Fibroblast of lung (primary cell): ENCODE data around the gene ACP1. TPM values are rescaled to one million over a fixed set of nuclear protein-coding genes. Genes with fewer than 3 reads are reported as not detected.

Experiments used
- DNase-seq, 2 donors: peaks; one replicate each; pipeline versions ENCODE4 v3.0.0 to v3.0.0-alpha.2; 2010; ENCODE audit warnings: low read depth in 2 of 2
- H2AFZ ChIP-seq: 2 replicates; pipeline ENCODE4 v1.5.1; 2012; ENCODE audit warnings: low read length, control low read depth, inconsistent platforms
- H3K27ac ChIP-seq: 2 replicates; pipeline ENCODE4 v1.5.1; 2011; ENCODE audit warnings: low read length, control low read depth; ENCODE audit not compliant: insufficient read depth
- H3K27me3 ChIP-seq: 2 replicates; pipeline ENCODE4 v1.5.1; 2011; ENCODE audit warnings: mild to moderate bottlenecking, low read length; ENCODE audit not compliant: control insufficient read depth, insufficient read depth
- H3K36me3 ChIP-seq: 2 replicates; pipeline ENCODE4 v1.5.1; 2011; ENCODE audit warnings: low read length; ENCODE audit not compliant: control insufficient read depth, insufficient read depth
- H3K4me1 ChIP-seq: 2 replicates; pipeline ENCODE4 v1.5.1; 2011; ENCODE audit warnings: low read length; ENCODE audit not compliant: control insufficient read depth, insufficient read depth; ENCODE audit errors: extremely low read depth
- H3K4me2 ChIP-seq: 2 replicates; pipeline ENCODE4 v1.5.1; 2011; ENCODE audit warnings: low read length, control low read depth; ENCODE audit not compliant: insufficient read depth; ENCODE audit errors: extremely low read depth
- H3K4me3 ChIP-seq, 4 experiments: fragments of 200-600 bp in 1 of 4; sonication (generic) in 1 of 4; replicated peaks in 1 of 4; 2 replicates each; pipeline ENCODE4 v1.5.1; 2011 to 2016; ENCODE audit warnings: low read length in 4 of 4, low read depth in 3 of 4, mild to moderate bottlenecking in 3 of 4, control low read depth in 2 of 4, inconsistent platforms in 1 of 4, mixed read lengths in 1 of 4; ENCODE audit not compliant: insufficient read depth in 1 of 4; ENCODE audit errors: control extremely low read depth in 1 of 4
- H3K79me2 ChIP-seq: 2 replicates; pipeline ENCODE4 v1.5.1; 2012; ENCODE audit warnings: mild to moderate bottlenecking, low read length, inconsistent platforms; ENCODE audit not compliant: control insufficient read depth, insufficient read depth
- H3K9ac ChIP-seq: 2 replicates; pipeline ENCODE4 v1.5.1; 2011; ENCODE audit warnings: mild to moderate bottlenecking, low read length, control low read depth; ENCODE audit not compliant: insufficient read depth
- H3K9me3 ChIP-seq: 2 replicates; pipeline ENCODE4 v1.5.1; 2012; ENCODE audit warnings: low read depth, low read length; ENCODE audit not compliant: control insufficient read depth, insufficient read depth
- H4K20me1 ChIP-seq: 2 replicates; pipeline ENCODE4 v1.5.1; 2011; ENCODE audit warnings: low read length; ENCODE audit not compliant: control insufficient read depth, insufficient read depth; ENCODE audit errors: extremely low read depth
- CTCF ChIP-seq, 2 donors: IDR thresholded peaks in 1 of 2; conservative IDR thresholded peaks in 1 of 2; 1 replicate in 1 of 2; 2 replicates in 1 of 2; pipeline ENCODE4 v1.5.1; 2011 to 2012; ENCODE audit warnings: low read length in 2 of 2, control low read depth in 1 of 2, inconsistent platforms in 1 of 2, low read depth in 1 of 2, mild to moderate bottlenecking in 1 of 2
- EZH2 ChIP-seq: IDR thresholded peaks from 2 replicates; pipeline ENCODE4 v1.5.1; 2012; ENCODE audit warnings: low read length, control low read depth, mild to moderate bottlenecking; ENCODE audit errors: missing control alignments
- polyA plus RNA-seq, 2 donors: library from polyadenylated mRNA; depleted of rRNA in 1 of 2; stranded (reverse) in 1 of 2; unstranded in 1 of 2; fragments of >200 nt; gene quantifications; 2 replicates each; pipeline ENCODE4 v1.2.1, GENCODE V29; 2011 to 2012; ENCODE audit warnings: missing spikeins in 1 of 2
- total RNA-seq: library from RNA; depleted of rRNA; stranded (reverse); fragments of >200 nt; gene quantifications from 2 replicates; pipeline ENCODE4 v1.2.1, GENCODE V29; 2014

Gene ACP1
- total and polyA plus RNA-seq, 2 donors (not counting 1 experiment from before 2014, with no cell fraction given) = 86.9 to 124 TPM

DNA sequence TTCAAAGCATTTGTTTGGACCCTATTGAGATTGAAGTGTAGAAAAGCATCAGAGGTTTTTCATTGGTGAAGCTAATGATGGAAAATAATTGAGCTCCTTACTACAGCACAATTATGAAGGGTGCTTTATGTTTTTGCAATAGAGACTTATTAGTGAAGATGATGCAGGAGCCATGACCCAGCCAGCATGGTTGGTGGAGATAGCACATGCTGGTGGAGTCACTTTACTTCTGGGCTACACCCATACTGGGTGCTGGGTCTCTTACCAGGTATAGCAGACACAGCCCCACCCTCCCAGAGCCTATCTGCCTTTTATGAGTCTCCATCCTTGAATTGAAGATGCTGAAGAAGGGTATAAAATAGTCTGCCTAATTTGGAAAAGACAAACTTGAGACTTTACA lies 3.6 kb downstream of the ACP1 start:
- Histone ChIP-seq H3K79me2 (peaks cover 81% of the 10 kb centered on the region), H3K27me3 (no peaks in the 10 kb centered on the region)

DNA sequence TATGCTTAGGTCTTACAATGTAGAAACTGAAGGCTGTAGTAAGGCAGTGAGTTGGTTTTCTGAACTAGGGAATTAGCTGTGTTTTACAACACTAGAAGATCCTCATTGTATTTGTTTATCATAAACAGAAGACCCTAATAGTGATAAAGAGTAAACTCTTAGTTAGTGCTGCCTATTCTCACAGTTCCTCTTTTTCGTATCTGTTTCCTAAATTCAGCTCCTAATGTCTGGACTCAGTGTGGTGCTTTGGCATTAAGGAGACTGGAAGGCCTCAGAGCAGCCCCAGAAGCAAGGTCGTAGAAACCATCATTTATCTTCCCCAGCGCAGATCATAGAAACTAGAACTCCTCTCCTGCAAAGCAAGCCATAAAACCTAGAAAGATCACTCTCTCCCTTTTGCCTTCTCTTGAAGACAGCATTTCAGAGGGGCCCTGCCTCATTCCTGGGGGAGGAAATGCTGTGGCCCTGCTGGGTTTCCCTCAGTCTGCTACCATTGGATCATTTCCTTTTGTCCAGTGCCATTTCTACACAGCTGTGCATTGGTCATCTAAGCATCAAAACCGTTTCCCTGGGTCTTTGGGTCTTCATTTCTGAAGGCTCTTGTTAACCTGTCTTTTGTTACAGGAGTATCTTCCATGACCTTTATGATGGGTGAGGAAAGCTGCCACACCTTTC lies 4.7 kb downstream of the ACP1 start:
- Histone ChIP-seq H3K9ac (no peak overlapping the region), H3K27ac (no peak overlapping the region), H4K20me1 (peaks cover 2% of the 10 kb centered on the region), H3K79me2 (peaks cover 85% of the 10 kb centered on the region), H3K9me3 (no peaks in the 10 kb centered on the region), H3K4me2 (no peak overlapping the region), H3K4me1 (no peaks in the 10 kb centered on the region), H3K4me3 (no peak overlapping the region), H3K36me3 (peaks cover 2% of the 10 kb centered on the region), H3K27me3 (no peaks in the 10 kb centered on the region), H2AFZ (no peak overlapping the region)
- DNase-seq = no peak
- no peak for TF ChIP-seq CTCF (conservative IDR thresholded peaks at IDR 0.05 in 1 of 2, IDR thresholded peaks at IDR 0.05 in 1 of 2; ENCODE audit: low read depth in 1 of 2, low read length in 2 of 2)
- TF ChIP-seq EZH2 = no peak

More for the DNA sequence above, 3.6 kb downstream of the ACP1 start:
- Histone ChIP-seq H3K4me3 (no peak overlapping the region), H3K27ac (no peak overlapping the region), H3K4me1 (peaks cover 2% of the 10 kb centered on the region), H4K20me1 (no peaks in the 10 kb centered on the region), H2AFZ (no peak overlapping the region), H3K9me3 (no peaks in the 10 kb centered on the region), H3K4me2 (no peak overlapping the region), H3K36me3 (peaks cover 2% of the 10 kb centered on the region), H3K9ac (no peak overlapping the region)
- no peak for TF ChIP-seq CTCF (conservative IDR thresholded peaks at IDR 0.05 in 1 of 2, IDR thresholded peaks at IDR 0.05 in 1 of 2; ENCODE audit: low read depth in 1 of 2, low read length in 2 of 2)
- TF ChIP-seq EZH2 = no peak
- DNase-seq = no peak

- H3K27ac ChIP-seq = no peak overlapping the region
- no peak overlapping the region for H3K4me2 ChIP-seq
- TF ChIP-seq EZH2 (no peak), CTCF (conservative IDR thresholded peaks at IDR 0.05 in 1 of 2, IDR thresholded peaks at IDR 0.05 in 1 of 2; ENCODE audit: low read depth in 1 of 2, low read length in 2 of 2) (no peak)
- H4K20me1 ChIP-seq = peaks cover 2% of the 10 kb centered on the region
- no peaks in the 10 kb centered on the region for H3K4me1 ChIP-seq
- H2AFZ ChIP-seq = no peak overlapping the region
- H3K4me3 ChIP-seq = no peak overlapping the region
- H3K27me3 ChIP-seq = no peaks in the 10 kb centered on the region
- no peak overlapping the region for H3K9ac ChIP-seq
- DNase-seq = no peak
- H3K79me2 ChIP-seq = peaks cover 79% of the 10 kb centered on the region
- H3K36me3 ChIP-seq = peaks cover 2% of the 10 kb centered on the region
- no peaks in the 10 kb centered on the region for H3K9me3 ChIP-seq
Measured at GRCh38 chr2:270861-271260, 6.1 kb downstream of the ACP1 start.
